ENCODE data around the gene PRKN. TPM values are rescaled to one million over a fixed set of nuclear protein-coding genes. Genes with fewer than 3 reads are reported as not detected.

The PRKN gene
- total and polyA plus RNA-seq, 4 experiments from 2014 or later, result 0.50 to 5.3 (median 2.9) TPM

DNA sequence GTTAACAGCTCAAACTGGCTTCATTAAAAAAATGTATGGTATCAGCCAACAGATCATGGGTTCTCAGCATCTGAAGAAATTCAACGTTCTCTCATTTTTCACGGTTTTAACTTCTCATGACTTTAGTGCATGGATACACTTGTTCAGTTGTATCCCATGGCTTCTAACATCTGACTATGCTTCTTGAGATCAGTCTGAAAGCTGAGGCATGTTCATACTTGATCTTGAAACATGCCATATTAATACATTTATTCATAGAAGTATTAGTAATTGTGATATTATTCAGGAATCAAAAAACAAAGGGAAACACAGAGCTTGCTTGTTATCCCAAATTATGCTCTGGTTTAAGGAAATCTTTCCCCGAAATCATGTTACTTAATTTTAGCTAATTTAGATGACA, 649.4 kb downstream of the PRKN start:
- H3K27me3 Mint-ChIP-seq, result no peaks in the 10 kb centered on the region
- H3K4me3 Mint-ChIP-seq, result no peak overlapping the region
- H3K4me1 Mint-ChIP-seq, result no peaks in the 10 kb centered on the region
- H3K27ac Mint-ChIP-seq, result no peak overlapping the region
- H3K27me3 ChIP-seq (ENCODE audit: insufficient read depth, low read length), result no peaks in the 10 kb centered on the region
- H3K9me3 ChIP-seq (ENCODE audit: control insufficient read depth in 1 of 2, low read length in 2 of 2), result peaks cover 0 to 2% of the 10 kb centered on the region in 2 donors
- CTCF ChIA-PET (ENCODE audit: partially characterized antibody), result no interaction called here
- H3K4me1 ChIP-seq (ENCODE audit: insufficient read depth, low read length), result no peaks in the 10 kb centered on the region
- no peak overlapping the region for H3K4me3 ChIP-seq (ENCODE audit: low read length in 2 of 2)
- H3K9me3 Mint-ChIP-seq, result peaks cover 0 to 40% (median 22%) of the 10 kb centered on the region in 8 donors
- no peak overlapping the region for H3K27ac ChIP-seq (ENCODE audit: low read depth, low read length)
- no peak for DNase-seq
- H3K36me3 ChIP-seq (ENCODE audit: insufficient read depth, low read length), result no peaks in the 10 kb centered on the region
- peaks cover 0 to 3% of the 10 kb centered on the region in 2 donors for H3K36me3 Mint-ChIP-seq
- POLR2A ChIA-PET (ENCODE audit: partially characterized antibody), result no interaction called here
- intact Hi-C loops (cut with micrococcal nuclease), result no loop called here

DNA sequence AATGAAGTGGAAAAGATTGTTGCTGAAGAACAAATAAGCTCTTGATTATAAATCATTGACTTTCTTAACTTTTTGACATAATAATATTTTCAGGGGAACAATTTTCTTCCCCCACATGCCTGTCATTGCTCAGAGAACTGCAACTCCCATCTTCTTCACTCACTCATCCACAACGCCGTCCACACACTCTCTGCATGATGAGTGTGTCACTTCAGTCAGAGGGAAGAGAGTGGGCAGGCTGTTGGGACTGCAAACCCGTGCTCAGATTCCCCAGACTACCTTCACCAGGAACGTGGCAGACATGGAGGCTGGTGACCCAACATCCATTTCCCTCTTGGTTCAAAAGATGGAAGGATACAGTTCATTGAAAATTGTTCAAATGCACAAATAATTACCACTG, 650.8 kb downstream of the PRKN start:
- Mint-ChIP-seq H3K27me3 (no peaks in the 10 kb centered on the region), H3K4me3 (no peak overlapping the region), H3K4me1 (no peaks in the 10 kb centered on the region), H3K9me3 (peaks cover 0 to 44% (median 22%) of the 10 kb centered on the region in 8 donors), H3K36me3 (peaks cover 0 to 3% of the 10 kb centered on the region in 2 donors), H3K27ac (no peak overlapping the region)
- Histone ChIP-seq H3K36me3 (ENCODE audit: insufficient read depth, low read length) (no peaks in the 10 kb centered on the region), H3K4me3 (ENCODE audit: low read length in 2 of 2) (no peak overlapping the region), H3K27ac (ENCODE audit: low read depth, low read length) (no peak overlapping the region), H3K4me1 (ENCODE audit: insufficient read depth, low read length) (no peaks in the 10 kb centered on the region), H3K9me3 (ENCODE audit: control insufficient read depth in 1 of 2, low read length in 2 of 2) (peaks cover 0 to 2% of the 10 kb centered on the region in 2 donors), H3K27me3 (ENCODE audit: insufficient read depth, low read length) (no peaks in the 10 kb centered on the region)
- ChIA-PET CTCF (ENCODE audit: partially characterized antibody) (no interaction called here), POLR2A (ENCODE audit: partially characterized antibody) (no interaction called here)
- intact Hi-C loops (cut with micrococcal nuclease), result no loop called here
- DNase-seq, result no peak

DNA sequence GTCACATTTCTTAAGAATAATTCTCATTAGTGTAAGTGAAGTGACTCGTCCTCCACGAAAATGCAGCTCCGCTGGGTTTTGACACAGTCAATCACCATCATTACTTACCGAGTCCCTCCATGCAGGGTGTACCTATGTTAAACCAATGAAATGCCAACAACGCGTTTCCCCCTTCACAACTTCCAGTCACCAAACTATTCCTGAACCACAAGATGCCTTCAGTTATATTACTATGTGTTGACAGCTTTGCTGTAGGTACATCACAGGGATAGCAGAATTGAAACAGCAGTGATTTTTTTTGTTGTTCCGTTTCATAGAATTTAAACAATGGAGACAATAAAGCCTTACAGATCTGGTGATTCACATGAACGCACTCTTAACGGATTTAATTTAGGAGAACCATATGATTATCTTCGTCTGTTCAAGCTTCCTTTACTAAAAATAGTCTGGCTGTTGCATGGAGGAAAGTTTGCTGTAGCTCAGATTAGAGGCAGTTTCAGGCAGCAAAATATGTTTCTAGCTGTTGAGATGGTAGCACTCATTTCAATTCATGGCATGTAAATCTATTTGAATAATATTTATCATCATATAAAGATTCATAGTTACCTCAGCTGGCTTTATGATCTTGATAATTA, 652.8 kb downstream of the PRKN start:
- Mint-ChIP-seq H3K27ac (no peak overlapping the region), H3K36me3 (peaks cover 0 to 7% of the 10 kb centered on the region in 2 donors), H3K4me3 (no peak overlapping the region), H3K9me3 (peaks cover 0 to 51% (median 28%) of the 10 kb centered on the region in 8 donors), H3K4me1 (no peaks in the 10 kb centered on the region), H3K27me3 (no peaks in the 10 kb centered on the region)
- H3K27ac ChIP-seq (ENCODE audit: low read depth, low read length), result no peak overlapping the region
- intact Hi-C loops (cut with micrococcal nuclease), result no loop called here
- no peaks in the 10 kb centered on the region for H3K27me3 ChIP-seq (ENCODE audit: insufficient read depth, low read length)
- DNase-seq, result no peak
- H3K9me3 ChIP-seq (ENCODE audit: control insufficient read depth in 1 of 2, low read length in 2 of 2), result peaks cover 0 to 2% of the 10 kb centered on the region in 2 donors
- H3K36me3 ChIP-seq (ENCODE audit: insufficient read depth, low read length), result no peaks in the 10 kb centered on the region
- no peak overlapping the region for H3K4me3 ChIP-seq (ENCODE audit: low read length in 2 of 2)
- H3K4me1 ChIP-seq (ENCODE audit: insufficient read depth, low read length), result no peaks in the 10 kb centered on the region
- ChIA-PET POLR2A (ENCODE audit: partially characterized antibody) (no interaction called here), CTCF (ENCODE audit: partially characterized antibody) (no interaction called here)

DNA sequence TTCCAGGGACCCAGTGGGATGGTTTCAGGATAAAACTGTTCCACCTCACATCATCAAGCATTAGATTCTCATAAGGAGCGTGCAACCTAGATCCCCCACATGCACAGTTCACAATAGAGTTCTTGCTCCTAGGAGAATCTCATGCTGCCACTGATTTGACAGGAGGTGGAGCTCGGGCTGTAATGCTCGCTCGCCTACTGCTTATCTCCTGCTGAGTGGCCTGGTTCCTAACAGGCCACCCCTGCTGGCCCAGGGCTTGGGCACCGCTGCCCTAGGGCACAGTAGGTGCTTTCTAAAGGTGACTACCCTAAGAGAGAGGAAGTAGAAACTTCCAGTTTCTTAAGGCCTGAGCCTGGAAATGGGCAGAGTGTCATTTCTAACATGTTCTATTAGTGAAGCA, 656.9 kb downstream of the PRKN start:
- Histone ChIP-seq H3K4me1 (ENCODE audit: insufficient read depth, low read length) (no peaks in the 10 kb centered on the region), H3K27me3 (ENCODE audit: insufficient read depth, low read length) (no peaks in the 10 kb centered on the region), H3K36me3 (ENCODE audit: insufficient read depth, low read length) (no peaks in the 10 kb centered on the region), H3K9me3 (ENCODE audit: control insufficient read depth in 1 of 2, low read length in 2 of 2) (peaks cover 0 to 2% of the 10 kb centered on the region in 2 donors), H3K27ac (ENCODE audit: low read depth, low read length) (no peak overlapping the region), H3K4me3 (ENCODE audit: low read length in 2 of 2) (no peak overlapping the region)
- H3K36me3 Mint-ChIP-seq, result peaks cover 5 to 6% of the 10 kb centered on the region in 2 donors
- no peak overlapping the region for H3K27ac Mint-ChIP-seq
- H3K4me1 Mint-ChIP-seq, result no peaks in the 10 kb centered on the region
- H3K27me3 Mint-ChIP-seq, result no peaks in the 10 kb centered on the region
- no peak overlapping the region for H3K4me3 Mint-ChIP-seq
- H3K9me3 Mint-ChIP-seq, result peaks cover 3 to 72% (median 42%) of the 10 kb centered on the region in 8 donors
- intact Hi-C loops (cut with micrococcal nuclease), result no loop called here
- ChIA-PET POLR2A (ENCODE audit: partially characterized antibody) (no interaction called here), CTCF (ENCODE audit: partially characterized antibody) (no interaction called here)
- no peak for DNase-seq

GRCh38 chr6:162069995-162070394, 657.6 kb downstream of the PRKN start:
- CTCF ChIA-PET (ENCODE audit: partially characterized antibody), result no interaction called here
- Histone ChIP-seq H3K27ac (ENCODE audit: low read depth, low read length) (no peak overlapping the region), H3K4me3 (ENCODE audit: low read length in 2 of 2) (no peak overlapping the region), H3K4me1 (ENCODE audit: insufficient read depth, low read length) (no peaks in the 10 kb centered on the region), H3K36me3 (ENCODE audit: insufficient read depth, low read length) (no peaks in the 10 kb centered on the region), H3K27me3 (ENCODE audit: insufficient read depth, low read length) (no peaks in the 10 kb centered on the region), H3K9me3 (ENCODE audit: control insufficient read depth in 1 of 2, low read length in 2 of 2) (peaks cover 0 to 2% of the 10 kb centered on the region in 2 donors)
- Mint-ChIP-seq H3K36me3 (peaks cover 5 to 6% of the 10 kb centered on the region in 2 donors), H3K4me3 (no peak overlapping the region), H3K27ac (no peak overlapping the region), H3K9me3 (peaks cover 3 to 70% (median 42%) of the 10 kb centered on the region in 8 donors), H3K4me1 (no peaks in the 10 kb centered on the region), H3K27me3 (no peaks in the 10 kb centered on the region)
- DNase-seq, result no peak
- POLR2A ChIA-PET (ENCODE audit: partially characterized antibody), result no interaction called here
- intact Hi-C loops (cut with micrococcal nuclease), result no loop called here

GRCh38 chr6:162068340-162068739, 659.2 kb downstream of the PRKN start:
- H3K4me1 ChIP-seq (ENCODE audit: insufficient read depth, low read length), result no peaks in the 10 kb centered on the region
- H3K9me3 ChIP-seq (ENCODE audit: control insufficient read depth in 1 of 2, low read length in 2 of 2), result no peaks in the 10 kb centered on the region
- POLR2A ChIA-PET (ENCODE audit: partially characterized antibody), result no interaction called here
- Mint-ChIP-seq H3K27ac (no peak overlapping the region), H3K9me3 (peaks cover 3 to 71% (median 42%) of the 10 kb centered on the region in 8 donors), H3K4me3 (no peak overlapping the region), H3K36me3 (peaks cover 4 to 6% of the 10 kb centered on the region in 2 donors), H3K4me1 (no peaks in the 10 kb centered on the region), H3K27me3 (no peaks in the 10 kb centered on the region)
- no peaks in the 10 kb centered on the region for H3K27me3 ChIP-seq (ENCODE audit: insufficient read depth, low read length)
- CTCF ChIA-PET (ENCODE audit: partially characterized antibody), result no interaction called here
- H3K27ac ChIP-seq (ENCODE audit: low read depth, low read length), result no peak overlapping the region
- intact Hi-C loops (cut with micrococcal nuclease), result no loop called here
- DNase-seq, result no peak
- no peaks in the 10 kb centered on the region for H3K36me3 ChIP-seq (ENCODE audit: insufficient read depth, low read length)
- no peak overlapping the region for H3K4me3 ChIP-seq (ENCODE audit: low read length in 2 of 2)

DNA sequence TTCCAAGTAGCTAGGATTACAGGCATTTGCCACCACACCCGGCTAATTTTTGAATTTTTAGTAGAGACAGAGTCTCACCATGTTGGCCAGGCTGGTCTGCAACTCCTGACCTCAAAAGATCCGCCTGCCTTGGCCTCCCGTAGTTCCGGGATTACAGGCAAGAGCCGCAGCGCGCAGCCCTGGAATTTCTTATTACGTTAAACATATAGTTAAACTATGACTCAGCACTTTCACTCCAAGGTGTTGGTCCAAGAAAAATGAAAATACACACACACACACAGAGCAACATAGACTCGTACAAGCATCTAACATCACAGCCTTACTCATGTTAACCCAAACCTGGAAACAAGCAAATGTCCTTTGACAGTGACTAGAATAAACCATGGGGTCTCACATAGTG, 663.9 kb downstream of the PRKN start:
- Histone ChIP-seq H3K9me3 (ENCODE audit: control insufficient read depth in 1 of 2, low read length in 2 of 2) (no peaks in the 10 kb centered on the region), H3K4me1 (ENCODE audit: insufficient read depth, low read length) (no peaks in the 10 kb centered on the region), H3K27me3 (ENCODE audit: insufficient read depth, low read length) (no peaks in the 10 kb centered on the region), H3K4me3 (ENCODE audit: low read length in 2 of 2) (no peak overlapping the region), H3K36me3 (ENCODE audit: insufficient read depth, low read length) (no peaks in the 10 kb centered on the region), H3K27ac (ENCODE audit: low read depth, low read length) (no peak overlapping the region)
- POLR2A ChIA-PET (ENCODE audit: partially characterized antibody), result no interaction called here
- Mint-ChIP-seq H3K9me3 (peaks cover 3 to 45% (median 19%) of the 10 kb centered on the region in 8 donors), H3K36me3 (peaks cover 0 to 3% of the 10 kb centered on the region in 2 donors), H3K27me3 (no peaks in the 10 kb centered on the region), H3K4me3 (no peak overlapping the region), H3K27ac (no peak overlapping the region), H3K4me1 (no peaks in the 10 kb centered on the region)
- CTCF ChIA-PET (ENCODE audit: partially characterized antibody), result no interaction called here
- no peak for DNase-seq
- intact Hi-C loops (cut with micrococcal nuclease), result no loop called here
